ENCODE data around the gene ASCL5.

Gene ASCL5

GRCh38 chr1:201147396-201148015 lies 20.5 kb upstream of the ASCL5 start:
- DNase-seq (ENCODE audit: insufficient read length) (no peak), FAIRE-seq (no peak)
- TF ChIP-seq TAF1 (IDR thresholded peaks at IDR 0.05; ENCODE audit: borderline replicate concordance, low read depth, low read length): no peak
- no peak for TF ChIP-seq POLR2AphosphoS5 (IDR thresholded peaks at IDR 0.05; ENCODE audit: low read depth, low read length)
- TF ChIP-seq POLR2A (IDR thresholded peaks at IDR 0.05; ENCODE audit: low read depth, low read length): no peak

- FAIRE-seq: no peak
- DNase-seq (ENCODE audit: insufficient read length): no peak
- TF ChIP-seq TAF1 (IDR thresholded peaks at IDR 0.05; ENCODE audit: borderline replicate concordance, low read depth, low read length): no peak
- no peak for TF ChIP-seq POLR2AphosphoS5 (IDR thresholded peaks at IDR 0.05; ENCODE audit: low read depth, low read length)
Measured at GRCh38 chr1:201146626-201147390, 19.8 kb upstream of the ASCL5 start.

- FAIRE-seq: no peak
- DNase-seq (ENCODE audit: insufficient read length): no peak
- TF ChIP-seq POLR2A (IDR thresholded peaks at IDR 0.05; ENCODE audit: low read depth, low read length) (no peak), POLR2AphosphoS5 (IDR thresholded peaks at IDR 0.05; ENCODE audit: low read depth, low read length) (no peak), TAF1 (IDR thresholded peaks at IDR 0.05; ENCODE audit: borderline replicate concordance, low read depth, low read length) (no peak)
Measured at GRCh38 chr1:201145816-201146215, 18.8 kb upstream of the ASCL5 start.

DNA sequence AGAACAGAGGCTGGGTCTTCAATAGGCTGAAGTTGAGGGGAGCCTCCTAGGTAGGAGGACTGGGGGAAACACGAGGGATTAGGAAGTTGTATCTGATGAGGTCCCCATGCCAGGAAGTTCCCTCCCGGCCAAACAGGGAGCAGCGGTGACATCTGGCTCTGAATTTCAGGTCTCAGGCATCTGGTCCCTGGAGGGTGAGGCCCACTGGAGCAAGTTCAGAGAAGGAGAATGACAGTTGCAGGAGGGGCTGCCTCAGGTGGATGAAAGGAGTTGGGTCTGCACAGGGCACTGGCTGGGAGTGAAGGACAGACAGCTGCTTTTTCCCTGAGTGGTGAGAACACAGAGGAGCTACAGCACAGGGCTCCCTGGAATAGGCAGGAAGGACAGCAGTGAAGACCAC lies 18.1 kb upstream of the ASCL5 start:
- FAIRE-seq (no peak), DNase-seq (ENCODE audit: insufficient read length) (no peak)
- TF ChIP-seq POLR2A (IDR thresholded peaks at IDR 0.05; ENCODE audit: low read depth, low read length) (no peak), TAF1 (IDR thresholded peaks at IDR 0.05; ENCODE audit: borderline replicate concordance, low read depth, low read length) (no peak), POLR2AphosphoS5 (IDR thresholded peaks at IDR 0.05; ENCODE audit: low read depth, low read length) (no peak)

DNA sequence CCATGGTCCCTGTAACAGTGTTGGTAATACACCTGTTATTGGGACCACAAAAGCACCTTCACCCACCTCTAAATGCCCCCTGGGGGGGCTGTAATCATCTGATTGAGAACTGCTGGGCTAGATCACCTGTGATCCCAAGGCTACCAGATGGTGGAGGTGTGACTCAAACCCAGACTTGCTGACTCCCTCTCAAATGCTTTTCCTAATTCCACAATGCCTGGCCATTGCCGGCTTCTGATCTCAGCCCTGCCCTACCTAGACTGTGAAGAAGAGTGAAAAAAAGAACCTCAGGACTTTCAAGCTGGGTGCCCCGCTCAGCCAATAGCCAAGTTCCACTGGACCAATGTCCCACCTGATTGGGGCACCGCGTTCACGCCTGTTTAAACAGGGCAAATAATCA lies 17.7 kb upstream of the ASCL5 start:
- FAIRE-seq (no peak), DNase-seq (ENCODE audit: insufficient read length) (no peak)
- TF ChIP-seq TAF1 (IDR thresholded peaks at IDR 0.05; ENCODE audit: borderline replicate concordance, low read depth, low read length): no peak
- TF ChIP-seq POLR2A (IDR thresholded peaks at IDR 0.05; ENCODE audit: low read depth, low read length): no peak
- TF ChIP-seq POLR2AphosphoS5 (IDR thresholded peaks at IDR 0.05; ENCODE audit: low read depth, low read length): no peak

DNA sequence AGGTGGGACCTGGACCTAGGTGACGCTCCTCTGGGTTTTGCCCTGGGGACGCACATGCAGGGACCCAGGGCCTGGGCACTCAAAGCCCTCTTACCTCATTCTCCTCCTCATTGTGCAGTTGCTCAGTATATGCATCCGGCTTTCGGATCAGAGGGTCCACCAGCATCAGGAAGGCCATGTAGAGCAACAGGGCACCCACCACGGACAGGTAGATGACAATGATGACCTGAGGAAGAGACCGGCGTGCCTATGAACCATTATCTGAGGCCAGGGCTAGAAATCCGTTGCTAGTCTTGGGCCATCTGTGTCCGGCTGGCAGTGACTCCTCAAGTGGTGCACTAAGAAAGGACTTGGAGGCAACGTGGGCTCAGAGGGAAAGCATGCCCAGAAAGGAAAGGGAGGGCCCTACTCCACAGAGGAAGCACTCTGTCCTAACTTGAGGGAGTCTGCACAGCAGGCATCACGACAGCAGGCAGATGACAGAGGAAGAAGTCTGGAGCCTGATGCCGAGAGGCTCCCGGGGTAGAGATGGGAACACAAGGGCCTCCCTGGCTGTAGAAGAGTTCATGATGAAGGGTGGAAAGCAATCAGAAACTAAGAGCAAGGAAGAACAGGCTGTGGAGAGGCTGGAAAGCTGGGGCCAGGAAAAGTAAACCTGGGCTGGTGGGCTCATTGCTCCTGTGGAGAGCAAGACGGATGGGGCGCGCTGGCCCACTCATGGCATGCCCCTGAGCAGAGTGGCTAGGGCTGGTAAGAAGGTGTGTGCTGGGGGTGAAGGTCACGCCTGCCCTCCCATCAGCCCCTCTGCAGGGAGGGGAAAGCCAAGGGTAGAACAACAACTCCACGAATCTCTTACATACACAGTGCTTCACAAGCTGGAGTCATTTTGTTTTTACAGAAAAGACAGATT lies 17.0 kb upstream of the ASCL5 start:
- FAIRE-seq (no peak), DNase-seq (ENCODE audit: insufficient read length) (no peak)
- TF ChIP-seq POLR2AphosphoS5 (IDR thresholded peaks at IDR 0.05; ENCODE audit: low read depth, low read length) (no peak), TAF1 (IDR thresholded peaks at IDR 0.05; ENCODE audit: borderline replicate concordance, low read depth, low read length) (no peak)

GRCh38 chr1:201142849-201143725 lies 16.1 kb upstream of the ASCL5 start:
- FAIRE-seq: no peak
- no peak for DNase-seq (ENCODE audit: insufficient read length)
- no peak for TF ChIP-seq POLR2AphosphoS5 (IDR thresholded peaks at IDR 0.05; ENCODE audit: low read depth, low read length)
- TF ChIP-seq TAF1 (IDR thresholded peaks at IDR 0.05; ENCODE audit: borderline replicate concordance, low read depth, low read length): no peak
- TF ChIP-seq POLR2A (IDR thresholded peaks at IDR 0.05; ENCODE audit: low read depth, low read length): no peak

GRCh38 chr1:201142011-201142848 lies 15.2 kb upstream of the ASCL5 start:
- FAIRE-seq: no peak
- TF ChIP-seq POLR2AphosphoS5 (IDR thresholded peaks at IDR 0.05; ENCODE audit: low read depth, low read length) (no peak), POLR2A (IDR thresholded peaks at IDR 0.05; ENCODE audit: low read depth, low read length) (no peak), TAF1 (IDR thresholded peaks at IDR 0.05; ENCODE audit: borderline replicate concordance, low read depth, low read length) (no peak)
- no peak for DNase-seq (ENCODE audit: insufficient read length)

GRCh38 chr1:201141418-201141817 lies 14.4 kb upstream of the ASCL5 start:
- FAIRE-seq (no peak), DNase-seq (ENCODE audit: insufficient read length) (no peak)
- TF ChIP-seq POLR2AphosphoS5 (IDR thresholded peaks at IDR 0.05; ENCODE audit: low read depth, low read length) (no peak), TAF1 (IDR thresholded peaks at IDR 0.05; ENCODE audit: borderline replicate concordance, low read depth, low read length) (no peak), POLR2A (IDR thresholded peaks at IDR 0.05; ENCODE audit: low read depth, low read length) (no peak)

- FAIRE-seq (no peak), DNase-seq (ENCODE audit: insufficient read length) (no peak)
- TF ChIP-seq POLR2AphosphoS5 (IDR thresholded peaks at IDR 0.05; ENCODE audit: low read depth, low read length) (no peak), POLR2A (IDR thresholded peaks at IDR 0.05; ENCODE audit: low read depth, low read length) (no peak), TAF1 (IDR thresholded peaks at IDR 0.05; ENCODE audit: borderline replicate concordance, low read depth, low read length) (no peak)
Measured at GRCh38 chr1:201140941-201141260, 13.9 kb upstream of the ASCL5 start.
